ENCODE results near the gene HIGD2A.

The HIGD2A gene

DNA sequence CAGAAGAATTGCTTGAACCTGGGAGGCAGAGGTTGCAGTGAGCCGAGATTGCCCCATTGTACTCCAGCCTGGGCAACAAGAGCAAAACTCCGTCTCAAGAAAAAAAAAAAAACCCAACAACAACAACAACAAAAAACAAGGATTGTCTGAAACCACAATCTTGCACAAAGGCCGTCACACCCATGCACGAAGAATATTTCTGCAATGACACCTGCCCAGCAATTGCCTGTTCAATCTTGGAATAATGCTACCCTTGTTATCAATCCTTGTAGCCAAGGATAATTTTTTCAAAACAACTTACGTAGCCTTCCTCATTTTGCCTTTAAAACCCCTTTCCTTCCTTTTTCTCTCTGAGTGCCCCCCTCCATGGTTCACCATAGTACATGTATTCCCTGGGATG, 31.5 kb downstream of the HIGD2A start:
- H3K9me3 ChIP-seq (ENCODE audit: control insufficient read depth, low read length): peaks cover 7% of the 10 kb centered on the region
- peaks cover 4% of the 10 kb centered on the region for H3K4me1 ChIP-seq (ENCODE audit: control insufficient read depth, insufficient read depth, low read length, poor library complexity, severe bottlenecking)
- H3K27ac ChIP-seq (ENCODE audit: low read depth, low read length, severe bottlenecking): no peak overlapping the region
- 92% methylated on average over 3 to 5 of the region's 5 CpGs for WGBS, 2 experiments (ENCODE audit: insufficient coverage in 2 of 2)
- H3K36me3 ChIP-seq (ENCODE audit: control insufficient read depth, insufficient read depth, low read length): no peaks in the 10 kb centered on the region
- no peak overlapping the region for H3K4me3 ChIP-seq (ENCODE audit: extremely low read depth, insufficient read depth, low read length, poor library complexity, severe bottlenecking)

- no peak overlapping the region for H3K27ac ChIP-seq (ENCODE audit: low read depth, low read length, severe bottlenecking)
- WGBS, 2 experiments (ENCODE audit: insufficient coverage in 2 of 2): 86% methylated on average over 1 of the region's 2 CpGs; no CpG with 5 or more reads in 1 of the 2 experiments
- no peaks in the 10 kb centered on the region for H3K36me3 ChIP-seq (ENCODE audit: control insufficient read depth, insufficient read depth, low read length)
- H3K9me3 ChIP-seq (ENCODE audit: control insufficient read depth, low read length): peaks cover 10% of the 10 kb centered on the region
- H3K4me3 ChIP-seq (ENCODE audit: extremely low read depth, insufficient read depth, low read length, poor library complexity, severe bottlenecking): no peak overlapping the region
- no peaks in the 10 kb centered on the region for H3K4me1 ChIP-seq (ENCODE audit: control insufficient read depth, insufficient read depth, low read length, poor library complexity, severe bottlenecking)
Measured at GRCh38 chr5:176420972-176421544, 32.5 kb downstream of the HIGD2A start.

DNA sequence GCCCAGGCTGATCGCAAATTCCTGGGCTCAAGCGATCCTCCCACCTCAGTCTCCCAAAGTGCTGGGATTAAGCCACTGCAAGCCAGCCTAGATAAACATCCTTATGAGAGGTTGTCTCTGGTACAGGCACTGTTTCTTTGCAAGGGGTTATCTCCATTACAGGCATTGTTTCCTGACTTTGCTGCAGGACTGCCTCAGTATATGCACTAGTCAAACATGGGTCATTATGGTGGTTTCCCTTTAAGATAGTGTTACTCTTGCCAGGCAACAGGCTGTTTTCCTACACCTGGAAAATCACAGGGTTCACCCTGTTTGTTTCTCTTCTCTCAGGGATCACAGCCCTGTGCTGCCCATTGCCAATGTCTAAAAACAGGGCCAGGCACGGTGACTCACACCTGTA, 35.6 kb downstream of the HIGD2A start:
- peaks cover 10% of the 10 kb centered on the region for H3K9me3 ChIP-seq (ENCODE audit: control insufficient read depth, low read length)
- no peaks in the 10 kb centered on the region for H3K36me3 ChIP-seq (ENCODE audit: control insufficient read depth, insufficient read depth, low read length)
- no peak overlapping the region for H3K27ac ChIP-seq (ENCODE audit: low read depth, low read length, severe bottlenecking)
- no peak overlapping the region for H3K4me3 ChIP-seq (ENCODE audit: extremely low read depth, insufficient read depth, low read length, poor library complexity, severe bottlenecking)
- WGBS, 2 experiments (ENCODE audit: insufficient coverage in 2 of 2): 71% methylated on average over 1 of the region's 3 CpGs; no CpG with 5 or more reads in 1 of the 2 experiments
- no peaks in the 10 kb centered on the region for H3K4me1 ChIP-seq (ENCODE audit: control insufficient read depth, insufficient read depth, low read length, poor library complexity, severe bottlenecking)

DNA sequence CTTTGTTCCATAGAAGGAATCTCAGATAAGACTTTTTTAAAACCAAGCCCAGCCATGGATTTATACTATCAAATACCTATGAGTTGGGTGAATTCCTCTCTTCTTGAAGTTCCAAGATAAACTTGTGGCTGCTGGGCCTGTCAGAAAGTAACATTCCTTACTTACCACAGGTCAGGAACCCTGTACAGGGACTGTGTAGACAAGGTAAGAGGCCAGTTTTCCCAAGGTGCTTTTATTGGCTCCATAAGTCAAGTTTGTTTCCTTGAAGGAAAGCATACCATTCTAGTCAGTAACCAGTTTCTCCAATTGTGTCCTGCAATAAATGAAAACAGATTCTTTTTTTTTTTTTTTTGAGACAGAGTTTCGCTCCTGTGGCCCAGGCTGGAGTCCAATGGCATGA, 36.6 kb downstream of the HIGD2A start:
- Histone ChIP-seq H3K4me1 (ENCODE audit: control insufficient read depth, insufficient read depth, low read length, poor library complexity, severe bottlenecking) (no peaks in the 10 kb centered on the region), H3K9me3 (ENCODE audit: control insufficient read depth, low read length) (peaks cover 10% of the 10 kb centered on the region), H3K4me3 (ENCODE audit: extremely low read depth, insufficient read depth, low read length, poor library complexity, severe bottlenecking) (no peak overlapping the region), H3K36me3 (ENCODE audit: control insufficient read depth, insufficient read depth, low read length) (no peaks in the 10 kb centered on the region), H3K27ac (ENCODE audit: low read depth, low read length, severe bottlenecking) (no peak overlapping the region)
- 100% methylated on average over 1 of the region's 1 CpG; no CpG with 5 or more reads in 1 of the 2 experiments for WGBS, 2 experiments (ENCODE audit: insufficient coverage in 2 of 2)

GRCh38 chr5:176425791-176426190, 37.2 kb downstream of the HIGD2A start:
- Histone ChIP-seq H3K27ac (ENCODE audit: low read depth, low read length, severe bottlenecking) (no peak overlapping the region), H3K4me3 (ENCODE audit: extremely low read depth, insufficient read depth, low read length, poor library complexity, severe bottlenecking) (no peak overlapping the region), H3K4me1 (ENCODE audit: control insufficient read depth, insufficient read depth, low read length, poor library complexity, severe bottlenecking) (no peaks in the 10 kb centered on the region), H3K9me3 (ENCODE audit: control insufficient read depth, low read length) (peaks cover 10% of the 10 kb centered on the region), H3K36me3 (ENCODE audit: control insufficient read depth, insufficient read depth, low read length) (no peaks in the 10 kb centered on the region)
- WGBS, 2 experiments (ENCODE audit: insufficient coverage in 2 of 2): 86 to 100% methylated on average over 1 of the region's 1 CpG

DNA sequence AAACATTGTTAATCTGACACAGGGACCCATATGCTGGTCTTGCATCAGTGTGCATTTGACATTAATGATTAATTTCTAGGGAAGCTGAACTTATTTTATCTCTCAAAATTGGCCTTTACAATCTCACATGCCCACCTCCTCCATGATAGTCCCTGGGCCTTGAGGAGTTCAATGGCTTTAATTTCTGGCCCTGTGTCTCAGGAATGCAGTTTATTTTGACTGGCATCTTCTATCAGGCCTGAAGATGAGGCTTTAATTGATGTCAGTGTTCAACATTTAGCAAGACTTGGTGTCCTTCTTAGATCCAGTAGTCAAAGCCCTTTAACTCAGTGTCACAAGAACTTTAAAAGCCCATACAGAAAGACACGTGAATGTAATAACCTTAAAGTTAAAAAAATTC, 38.3 kb downstream of the HIGD2A start:
- peaks cover 10% of the 10 kb centered on the region for H3K9me3 ChIP-seq (ENCODE audit: control insufficient read depth, low read length)
- no peak overlapping the region for H3K4me3 ChIP-seq (ENCODE audit: extremely low read depth, insufficient read depth, low read length, poor library complexity, severe bottlenecking)
- H3K4me1 ChIP-seq (ENCODE audit: control insufficient read depth, insufficient read depth, low read length, poor library complexity, severe bottlenecking): no peaks in the 10 kb centered on the region
- no peaks in the 10 kb centered on the region for H3K36me3 ChIP-seq (ENCODE audit: control insufficient read depth, insufficient read depth, low read length)
- no CpG with 5 or more reads among the region's 1 CpG for WGBS, 2 experiments (ENCODE audit: insufficient coverage in 2 of 2)
- no peak overlapping the region for H3K27ac ChIP-seq (ENCODE audit: low read depth, low read length, severe bottlenecking)

- 78 to 81% methylated on average over 3 of the region's 4 CpGs for WGBS, 2 experiments (ENCODE audit: insufficient coverage in 2 of 2)
- no peaks in the 10 kb centered on the region for H3K4me1 ChIP-seq (ENCODE audit: control insufficient read depth, insufficient read depth, low read length, poor library complexity, severe bottlenecking)
- H3K9me3 ChIP-seq (ENCODE audit: control insufficient read depth, low read length): peaks cover 4% of the 10 kb centered on the region
- no peak overlapping the region for H3K27ac ChIP-seq (ENCODE audit: low read depth, low read length, severe bottlenecking)
- H3K4me3 ChIP-seq (ENCODE audit: extremely low read depth, insufficient read depth, low read length, poor library complexity, severe bottlenecking): no peak overlapping the region
- no peaks in the 10 kb centered on the region for H3K36me3 ChIP-seq (ENCODE audit: control insufficient read depth, insufficient read depth, low read length)
Measured at GRCh38 chr5:176427971-176428370, 39.4 kb downstream of the HIGD2A start.

DNA sequence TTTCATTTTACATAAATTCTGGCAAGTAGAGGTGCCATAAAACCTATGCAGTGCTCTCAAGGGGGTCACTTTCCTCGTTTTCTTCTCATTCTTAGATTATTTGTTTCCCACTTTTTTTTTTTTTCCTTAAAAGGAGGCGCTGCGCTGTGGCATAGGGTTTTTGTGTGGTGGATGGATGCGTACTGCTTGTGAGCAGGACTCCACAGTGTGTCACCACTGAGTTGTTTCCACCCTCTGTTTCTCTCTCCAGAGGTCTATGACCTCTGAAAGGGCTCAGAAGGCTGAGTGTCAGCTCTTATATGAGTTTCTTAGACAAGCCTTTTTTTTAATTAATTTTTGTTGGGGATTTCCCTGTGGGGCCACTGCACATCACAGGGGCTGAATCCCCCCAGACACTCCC, 41.4 kb downstream of the HIGD2A start:
- Histone ChIP-seq H3K4me1 (ENCODE audit: control insufficient read depth, insufficient read depth, low read length, poor library complexity, severe bottlenecking) (no peaks in the 10 kb centered on the region), H3K9me3 (ENCODE audit: control insufficient read depth, low read length) (peaks cover 4% of the 10 kb centered on the region), H3K4me3 (ENCODE audit: extremely low read depth, insufficient read depth, low read length, poor library complexity, severe bottlenecking) (no peak overlapping the region), H3K36me3 (ENCODE audit: control insufficient read depth, insufficient read depth, low read length) (no peaks in the 10 kb centered on the region), H3K27ac (ENCODE audit: low read depth, low read length, severe bottlenecking) (no peak overlapping the region)
- no CpG with 5 or more reads among the region's 4 CpGs for WGBS, 2 experiments (ENCODE audit: insufficient coverage in 2 of 2)

DNA sequence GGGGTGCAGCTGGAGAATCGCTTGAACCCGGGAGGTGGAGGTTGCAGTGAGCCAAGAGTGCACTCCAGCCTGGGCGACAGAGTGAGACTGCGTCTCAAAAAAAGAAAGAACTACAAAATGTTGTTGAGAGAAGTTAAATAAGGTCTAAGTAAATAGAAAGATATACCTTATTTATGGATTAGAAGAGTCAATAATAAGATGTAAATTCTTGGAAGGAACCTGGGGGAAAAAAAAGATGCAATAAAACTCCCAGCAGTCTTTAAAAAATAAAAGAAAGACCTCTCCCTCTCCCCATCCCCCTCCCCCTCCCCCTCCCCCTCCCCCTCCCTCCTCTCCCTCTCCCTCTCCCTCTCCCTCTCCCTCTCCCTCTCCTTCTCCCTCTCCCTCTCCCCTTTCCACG, 44.2 kb downstream of the HIGD2A start:
- H3K36me3 ChIP-seq (ENCODE audit: control insufficient read depth, insufficient read depth, low read length): no peaks in the 10 kb centered on the region
- no peaks in the 10 kb centered on the region for H3K9me3 ChIP-seq (ENCODE audit: control insufficient read depth, low read length)
- no peaks in the 10 kb centered on the region for H3K4me1 ChIP-seq (ENCODE audit: control insufficient read depth, insufficient read depth, low read length, poor library complexity, severe bottlenecking)
- H3K27ac ChIP-seq (ENCODE audit: low read depth, low read length, severe bottlenecking): no peak overlapping the region
- WGBS, 2 experiments (ENCODE audit: insufficient coverage in 2 of 2): 100% methylated on average over 4 of the region's 5 CpGs; no CpG with 5 or more reads in 1 of the 2 experiments
- no peak overlapping the region for H3K4me3 ChIP-seq (ENCODE audit: extremely low read depth, insufficient read depth, low read length, poor library complexity, severe bottlenecking)

GRCh38 chr5:176436656-176437055, 48.1 kb downstream of the HIGD2A start:
- no peaks in the 10 kb centered on the region for H3K36me3 ChIP-seq (ENCODE audit: control insufficient read depth, insufficient read depth, low read length)
- no peak overlapping the region for H3K27ac ChIP-seq (ENCODE audit: low read depth, low read length, severe bottlenecking)
- peaks cover 7% of the 10 kb centered on the region for H3K4me1 ChIP-seq (ENCODE audit: control insufficient read depth, insufficient read depth, low read length, poor library complexity, severe bottlenecking)
- H3K4me3 ChIP-seq (ENCODE audit: extremely low read depth, insufficient read depth, low read length, poor library complexity, severe bottlenecking): no peak overlapping the region
- 65 to 71% methylated on average over 4 of the region's 5 CpGs for WGBS, 2 experiments (ENCODE audit: insufficient coverage in 2 of 2)
- H3K9me3 ChIP-seq (ENCODE audit: control insufficient read depth, low read length): no peaks in the 10 kb centered on the region

- Histone ChIP-seq H3K4me1 (ENCODE audit: control insufficient read depth, insufficient read depth, low read length, poor library complexity, severe bottlenecking) (peaks cover 14% of the 10 kb centered on the region), H3K27ac (ENCODE audit: low read depth, low read length, severe bottlenecking) (peak overlapping the region; percentile 11), H3K9me3 (ENCODE audit: control insufficient read depth, low read length) (no peaks in the 10 kb centered on the region), H3K36me3 (ENCODE audit: control insufficient read depth, insufficient read depth, low read length) (no peaks in the 10 kb centered on the region), H3K4me3 (ENCODE audit: extremely low read depth, insufficient read depth, low read length, poor library complexity, severe bottlenecking) (no peak overlapping the region)
- 54 to 70% methylated on average over 4 to 8 of the region's 12 CpGs for WGBS, 2 experiments (ENCODE audit: insufficient coverage in 2 of 2)
Measured at GRCh38 chr5:176438959-176439757, 50.6 kb downstream of the HIGD2A start.
